Transverse colon (tissue), 4 donors: ENCODE data around the gene FBLN7. TPM values are rescaled to one million over a fixed set of nuclear protein-coding genes. Genes with fewer than 3 reads are reported as not detected.

Source experiments
- DNase-seq: peaks from one replicate; pipeline ENCODE4 v3.0.0-alpha.2; 2019
- H3K27ac ChIP-seq, 4 donors: fragments of 200-600 bp; sonication (generic); 2 replicates each; pipeline ENCODE4 v1.5.1; 2016 to 2018; ENCODE audit warnings: inconsistent platforms in 4 of 4
- H3K27me3 ChIP-seq: fragments of 200-600 bp; sonication (generic); 2 replicates; pipeline ENCODE4 v1.5.1; 2017; ENCODE audit warnings: inconsistent platforms
- H3K36me3 ChIP-seq, 4 donors: fragments of 200-600 bp; sonication (generic); 2 replicates each; pipeline ENCODE4 v1.5.1; 2017 to 2019; ENCODE audit warnings: inconsistent platforms in 4 of 4
- H3K4me1 ChIP-seq, 4 donors: fragments of 200-600 bp; sonication (generic); 2 replicates each; pipeline ENCODE4 v1.5.1; 2017 to 2020; ENCODE audit warnings: inconsistent platforms in 4 of 4
- H3K4me3 ChIP-seq, 4 donors: fragments of 200-600 bp; sonication (generic); 1 replicate in 1 of 4; 2 replicates in 3 of 4; pipeline versions ENCODE4 v1.5.1 to v1.6.1; 2017 to 2019; ENCODE audit warnings: inconsistent platforms in 4 of 4
- H3K9me3 ChIP-seq, 2 donors: fragments of 200-600 bp; sonication (generic); 2 replicates each; pipeline ENCODE4 v1.5.1; 2017 to 2019; ENCODE audit warnings: inconsistent platforms in 2 of 2
- EP300 ChIP-seq: sonication (generic); formaldehyde crosslinking; IDR thresholded peaks from one replicate; pipeline ENCODE4 v1.6.1; 2017; ENCODE audit warnings: antibody characterized with exemption, low read depth
- POLR2A ChIP-seq: fragments of 450-650 bp; IDR thresholded peaks from one replicate; pipeline ENCODE4 v1.6.1; 2016; ENCODE audit warnings: antibody characterized with exemption, mild to moderate bottlenecking, moderate library complexity
- POLR2AphosphoS5 ChIP-seq, 3 donors: sonication (generic); formaldehyde crosslinking; IDR thresholded peaks; one replicate each; pipeline ENCODE4 v1.6.1; 2016; ENCODE audit warnings: antibody characterized with exemption in 3 of 3
- WGBS, 2 donors: methylation state at CpG; one replicate each; pipeline ENCODE4 v1.1.5; 2018; ENCODE audit warnings: low coverage in 1 of 2; 5-methylcytosine and 5-hydroxymethylcytosine counted together
- in situ Hi-C, 4 donors: fragments of 200-750 bp; cut with MboI; loops; one replicate each; pipeline versions ENCODE4 v1.15.0 to v1.15.1; 2017; ENCODE audit warnings: low sequenced_read_pairs in 3 of 4, low pct_ligation_motif_present in 1 of 4, low pct_unique_long_range_greater_than_20kb in 1 of 4
- intact Hi-C: fragments of 100-400 bp; cut with DNase I; formaldehyde crosslinking; loops from one replicate; pipeline ENCODE4 v1.15.1; 2023; ENCODE audit warnings: low total_unique reads
- total RNA-seq, 4 donors: library from RNA; depleted of rRNA; stranded (reverse); fragments of >200 nt; gene quantifications; one replicate each; pipeline ENCODE4 v1.1.0, GENCODE V29; 2016
- TF ChIP-seq, protein P1 (sequence below), 5 experiments: fragments of 200-600 bp in 3 of 5; fragments of 450-650 bp in 2 of 5; sonication (generic) in 3 of 5; IDR thresholded peaks; 1 replicate in 2 of 5; 2 replicates in 3 of 5; pipeline ENCODE4 v1.5.1; 2016 to 2017; ENCODE audit warnings: antibody characterized with exemption in 5 of 5, inconsistent platforms in 3 of 5, mild to moderate bottlenecking in 2 of 5, moderate library complexity in 1 of 5

The FBLN7 gene
- total RNA-seq, 4 donors from 2014 or later: 1.2 to 2.9 TPM; not detected in 2

DNA sequence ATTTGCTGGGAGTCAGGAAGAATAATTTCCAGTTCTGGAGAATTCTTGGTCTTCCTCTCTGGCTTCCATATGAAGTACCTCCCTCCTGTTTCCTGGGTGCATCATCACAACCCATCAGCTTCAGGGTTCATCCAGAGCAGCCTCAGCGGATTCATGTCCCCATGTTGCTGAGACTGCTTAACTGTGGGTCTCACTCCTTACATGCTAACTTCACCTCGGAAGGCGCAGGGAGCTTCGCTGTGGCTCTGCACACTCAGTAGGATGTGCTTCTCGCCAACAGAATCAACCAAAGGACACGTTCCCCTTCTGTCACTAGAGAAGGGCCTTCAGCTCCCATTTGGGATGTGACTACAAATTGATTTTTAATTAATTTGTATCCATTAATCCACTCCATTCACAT lies 24.2 kb downstream of the FBLN7 start:
- Histone ChIP-seq H3K4me3 (no peak overlapping the region), H3K27ac (no peak overlapping the region), H3K27me3 (no peaks in the 10 kb centered on the region), H3K4me1 (no peaks in the 10 kb centered on the region), H3K36me3 (no peaks in the 10 kb centered on the region), H3K9me3 (no peaks in the 10 kb centered on the region)
- TF ChIP-seq, protein P1, sequence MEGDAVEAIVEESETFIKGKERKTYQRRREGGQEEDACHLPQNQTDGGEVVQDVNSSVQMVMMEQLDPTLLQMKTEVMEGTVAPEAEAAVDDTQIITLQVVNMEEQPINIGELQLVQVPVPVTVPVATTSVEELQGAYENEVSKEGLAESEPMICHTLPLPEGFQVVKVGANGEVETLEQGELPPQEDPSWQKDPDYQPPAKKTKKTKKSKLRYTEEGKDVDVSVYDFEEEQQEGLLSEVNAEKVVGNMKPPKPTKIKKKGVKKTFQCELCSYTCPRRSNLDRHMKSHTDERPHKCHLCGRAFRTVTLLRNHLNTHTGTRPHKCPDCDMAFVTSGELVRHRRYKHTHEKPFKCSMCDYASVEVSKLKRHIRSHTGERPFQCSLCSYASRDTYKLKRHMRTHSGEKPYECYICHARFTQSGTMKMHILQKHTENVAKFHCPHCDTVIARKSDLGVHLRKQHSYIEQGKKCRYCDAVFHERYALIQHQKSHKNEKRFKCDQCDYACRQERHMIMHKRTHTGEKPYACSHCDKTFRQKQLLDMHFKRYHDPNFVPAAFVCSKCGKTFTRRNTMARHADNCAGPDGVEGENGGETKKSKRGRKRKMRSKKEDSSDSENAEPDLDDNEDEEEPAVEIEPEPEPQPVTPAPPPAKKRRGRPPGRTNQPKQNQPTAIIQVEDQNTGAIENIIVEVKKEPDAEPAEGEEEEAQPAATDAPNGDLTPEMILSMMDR (IDR thresholded peaks at IDR 0.05): no peak
- TF ChIP-seq POLR2A: no peak
- no peak for TF ChIP-seq POLR2AphosphoS5 (IDR thresholded peaks at IDR 0.05)
- TF ChIP-seq EP300: no peak
- intact Hi-C loops: no loop called here
- in situ Hi-C loops: no loop called here
- no peak for DNase-seq
- 92% methylated on average over 6 of the region's 6 CpGs; no CpG with 5 or more reads in 1 of the 2 donors for WGBS, 2 donors

DNA sequence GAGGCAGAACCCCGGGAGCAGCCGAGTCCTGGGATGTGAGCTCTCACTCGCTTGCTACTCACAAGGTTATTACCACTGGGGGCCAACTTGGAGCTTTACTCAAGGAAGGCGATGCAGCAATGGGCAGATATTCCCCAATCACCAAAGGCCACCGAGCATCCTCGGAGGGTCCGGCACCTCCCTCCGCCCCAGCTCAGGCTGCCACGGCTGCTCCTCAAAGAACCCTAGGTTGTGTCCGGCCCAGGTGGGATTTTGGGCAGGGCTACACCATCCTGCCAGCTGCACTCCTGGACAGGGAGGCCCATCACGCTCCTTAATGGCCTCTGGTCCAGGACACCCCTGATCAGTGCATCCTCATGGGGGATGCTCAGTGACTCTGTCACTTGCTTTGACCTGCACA lies 24.8 kb downstream of the FBLN7 start:
- H3K4me1 ChIP-seq: no peaks in the 10 kb centered on the region
- TF ChIP-seq, protein P1 (IDR thresholded peaks at IDR 0.05): no peak
- TF ChIP-seq EP300: no peak
- in situ Hi-C loops: no loop called here
- H3K9me3 ChIP-seq: no peaks in the 10 kb centered on the region
- H3K27ac ChIP-seq: no peak overlapping the region
- intact Hi-C loops: no loop called here
- DNase-seq: no peak
- H3K27me3 ChIP-seq: no peaks in the 10 kb centered on the region
- WGBS, 2 donors: 92 to 100% methylated on average over 4 to 11 of the region's 11 CpGs
- H3K36me3 ChIP-seq: no peaks in the 10 kb centered on the region
- no peak overlapping the region for H3K4me3 ChIP-seq

- Histone ChIP-seq H3K4me3 (no peak overlapping the region), H3K4me1 (no peaks in the 10 kb centered on the region), H3K36me3 (no peaks in the 10 kb centered on the region), H3K27me3 (no peaks in the 10 kb centered on the region), H3K9me3 (no peaks in the 10 kb centered on the region), H3K27ac (no peak overlapping the region)
- intact Hi-C loops (no loop called here), in situ Hi-C loops (no loop called here)
- TF ChIP-seq EP300 (no peak), POLR2A (no peak), POLR2AphosphoS5 (IDR thresholded peaks at IDR 0.05) (no peak)
- TF ChIP-seq, protein P1 (IDR thresholded peaks at IDR 0.05): no peak
- DNase-seq: no peak
- WGBS, 2 donors: 86% methylated on average over 9 of the region's 9 CpGs; no CpG with 5 or more reads in 1 of the 2 donors
These were observed 25.4 kb downstream of the FBLN7 start for GRCh38 chr2:112163541-112163981.

DNA sequence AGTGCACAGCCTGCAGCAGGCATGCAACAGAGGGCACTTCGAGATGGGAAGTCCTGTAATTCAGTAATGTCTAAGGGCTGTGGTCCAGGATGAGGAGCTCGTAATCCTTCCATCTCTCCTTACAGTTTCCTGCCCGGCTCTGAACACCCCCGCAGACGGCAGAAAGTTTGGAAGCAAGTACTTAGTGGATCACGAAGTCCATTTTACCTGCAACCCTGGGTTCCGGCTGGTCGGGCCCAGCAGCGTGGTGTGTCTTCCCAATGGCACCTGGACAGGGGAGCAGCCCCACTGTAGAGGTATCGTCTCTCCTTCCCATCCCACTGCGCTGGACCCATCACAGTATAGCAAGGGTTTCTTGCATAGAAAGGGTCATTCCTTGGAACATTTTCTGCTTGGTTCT lies 26.7 kb downstream of the FBLN7 start:
- no peaks in the 10 kb centered on the region for H3K27me3 ChIP-seq
- 91 to 96% methylated on average over 9 to 11 of the region's 11 CpGs for WGBS, 2 donors
- TF ChIP-seq EP300 (no peak), POLR2A (no peak), POLR2AphosphoS5 (IDR thresholded peaks at IDR 0.05) (no peak)
- TF ChIP-seq, protein P1 (IDR thresholded peaks at IDR 0.05): no peak
- no peak overlapping the region for H3K27ac ChIP-seq
- H3K9me3 ChIP-seq: no peaks in the 10 kb centered on the region
- no peak overlapping the region for H3K4me3 ChIP-seq
- in situ Hi-C loops: no loop called here
- intact Hi-C loops: no loop called here
- H3K36me3 ChIP-seq: no peaks in the 10 kb centered on the region
- DNase-seq: no peak
- H3K4me1 ChIP-seq: no peaks in the 10 kb centered on the region
